Measurements from ENCODE around the gene MTMR3.

MTMR3 gene

GRCh38 chr22:30027169-30027568, 144.2 kb downstream of the MTMR3 start:
- H3K9me3 ChIP-seq (ENCODE audit: insufficient read depth, low read length, severe bottlenecking): no peaks in the 10 kb centered on the region
- H3K27ac ChIP-seq (ENCODE audit: low read length): no peak overlapping the region
- TF ChIP-seq EZH2 (IDR thresholded peaks at IDR 0.05; ENCODE audit: borderline replicate concordance, low read depth, low read length, severe bottlenecking): no peak
- TF ChIP-seq, protein P1, sequence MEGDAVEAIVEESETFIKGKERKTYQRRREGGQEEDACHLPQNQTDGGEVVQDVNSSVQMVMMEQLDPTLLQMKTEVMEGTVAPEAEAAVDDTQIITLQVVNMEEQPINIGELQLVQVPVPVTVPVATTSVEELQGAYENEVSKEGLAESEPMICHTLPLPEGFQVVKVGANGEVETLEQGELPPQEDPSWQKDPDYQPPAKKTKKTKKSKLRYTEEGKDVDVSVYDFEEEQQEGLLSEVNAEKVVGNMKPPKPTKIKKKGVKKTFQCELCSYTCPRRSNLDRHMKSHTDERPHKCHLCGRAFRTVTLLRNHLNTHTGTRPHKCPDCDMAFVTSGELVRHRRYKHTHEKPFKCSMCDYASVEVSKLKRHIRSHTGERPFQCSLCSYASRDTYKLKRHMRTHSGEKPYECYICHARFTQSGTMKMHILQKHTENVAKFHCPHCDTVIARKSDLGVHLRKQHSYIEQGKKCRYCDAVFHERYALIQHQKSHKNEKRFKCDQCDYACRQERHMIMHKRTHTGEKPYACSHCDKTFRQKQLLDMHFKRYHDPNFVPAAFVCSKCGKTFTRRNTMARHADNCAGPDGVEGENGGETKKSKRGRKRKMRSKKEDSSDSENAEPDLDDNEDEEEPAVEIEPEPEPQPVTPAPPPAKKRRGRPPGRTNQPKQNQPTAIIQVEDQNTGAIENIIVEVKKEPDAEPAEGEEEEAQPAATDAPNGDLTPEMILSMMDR (IDR thresholded peaks at IDR 0.05; ENCODE audit: borderline replicate concordance, extremely low read depth, low read length, poor library complexity, severe bottlenecking): no peak
- H3K79me2 ChIP-seq (ENCODE audit: insufficient read depth, low read length): no peaks in the 10 kb centered on the region
- no peak overlapping the region for H3K4me2 ChIP-seq (ENCODE audit: insufficient read depth, low read length)
- no peaks in the 10 kb centered on the region for H4K20me1 ChIP-seq (ENCODE audit: insufficient read depth, low read length)
- no peak overlapping the region for H3K4me3 ChIP-seq (ENCODE audit: low read depth in 1 of 2, low read length in 2 of 2)
- DNase-seq (no peak), ATAC-seq (ENCODE audit: insufficient read depth, low read depth) (no peak)
- no peaks in the 10 kb centered on the region for H3K4me1 ChIP-seq (ENCODE audit: insufficient read depth, low read length)
- peaks cover 57% of the 10 kb centered on the region for H3K36me3 ChIP-seq (ENCODE audit: insufficient read depth, low read length)
- H3K27me3 ChIP-seq (ENCODE audit: insufficient read depth, low read length, poor library complexity): no peaks in the 10 kb centered on the region
- H2AFZ ChIP-seq (ENCODE audit: low read depth, low read length): no peak overlapping the region
- no peak overlapping the region for H3K9ac ChIP-seq (ENCODE audit: low read depth, low read length)

DNA sequence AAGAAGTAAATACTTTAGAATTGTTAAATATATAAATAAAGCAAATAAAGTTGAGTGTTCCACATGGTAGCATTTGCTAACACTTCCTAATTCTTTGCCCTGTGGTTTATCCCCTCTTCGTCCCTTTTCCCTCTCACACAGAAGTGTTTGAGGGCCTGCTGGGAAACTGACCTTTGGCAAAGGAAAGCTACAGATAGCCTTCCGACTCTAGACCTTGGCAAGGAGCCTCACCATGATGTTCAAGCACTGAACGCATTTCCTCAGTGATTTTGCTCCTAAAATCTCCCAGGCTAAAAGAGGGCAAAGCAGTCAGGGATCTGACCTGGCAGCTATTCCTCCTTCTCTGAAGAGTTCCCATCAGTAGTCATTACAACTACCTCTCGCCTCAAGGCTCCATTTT, 144.8 kb downstream of the MTMR3 start:
- Histone ChIP-seq H3K4me1 (ENCODE audit: insufficient read depth, low read length) (no peaks in the 10 kb centered on the region), H3K36me3 (ENCODE audit: insufficient read depth, low read length) (peaks cover 51% of the 10 kb centered on the region), H3K9me3 (ENCODE audit: insufficient read depth, low read length, severe bottlenecking) (no peaks in the 10 kb centered on the region), H3K27ac (ENCODE audit: low read length) (no peak overlapping the region), H4K20me1 (ENCODE audit: insufficient read depth, low read length) (no peaks in the 10 kb centered on the region), H3K9ac (ENCODE audit: low read depth, low read length) (no peak overlapping the region), H2AFZ (ENCODE audit: low read depth, low read length) (no peak overlapping the region), H3K4me2 (ENCODE audit: insufficient read depth, low read length) (no peak overlapping the region), H3K4me3 (ENCODE audit: low read depth in 1 of 2, low read length in 2 of 2) (no peak overlapping the region), H3K79me2 (ENCODE audit: insufficient read depth, low read length) (no peaks in the 10 kb centered on the region), H3K27me3 (ENCODE audit: insufficient read depth, low read length, poor library complexity) (no peaks in the 10 kb centered on the region)
- TF ChIP-seq, protein P1 (IDR thresholded peaks at IDR 0.05; ENCODE audit: borderline replicate concordance, extremely low read depth, low read length, poor library complexity, severe bottlenecking): no peak
- TF ChIP-seq EZH2 (IDR thresholded peaks at IDR 0.05; ENCODE audit: borderline replicate concordance, low read depth, low read length, severe bottlenecking): no peak
- ATAC-seq (ENCODE audit: insufficient read depth, low read depth): no peak
- DNase-seq: no peak

GRCh38 chr22:30028731-30029130, 145.8 kb downstream of the MTMR3 start:
- Histone ChIP-seq H3K27me3 (ENCODE audit: insufficient read depth, low read length, poor library complexity) (no peaks in the 10 kb centered on the region), H4K20me1 (ENCODE audit: insufficient read depth, low read length) (no peaks in the 10 kb centered on the region), H3K36me3 (ENCODE audit: insufficient read depth, low read length) (peaks cover 43% of the 10 kb centered on the region), H3K4me3 (ENCODE audit: low read depth in 1 of 2, low read length in 2 of 2) (no peak overlapping the region), H3K9me3 (ENCODE audit: insufficient read depth, low read length, severe bottlenecking) (no peaks in the 10 kb centered on the region), H3K9ac (ENCODE audit: low read depth, low read length) (no peak overlapping the region), H3K4me2 (ENCODE audit: insufficient read depth, low read length) (no peak overlapping the region), H2AFZ (ENCODE audit: low read depth, low read length) (no peak overlapping the region), H3K27ac (ENCODE audit: low read length) (no peak overlapping the region), H3K4me1 (ENCODE audit: insufficient read depth, low read length) (no peaks in the 10 kb centered on the region), H3K79me2 (ENCODE audit: insufficient read depth, low read length) (no peaks in the 10 kb centered on the region)
- no peak for TF ChIP-seq EZH2 (IDR thresholded peaks at IDR 0.05; ENCODE audit: borderline replicate concordance, low read depth, low read length, severe bottlenecking)
- TF ChIP-seq, protein P1 (IDR thresholded peaks at IDR 0.05; ENCODE audit: borderline replicate concordance, extremely low read depth, low read length, poor library complexity, severe bottlenecking): no peak
- no peak for DNase-seq
- ATAC-seq (ENCODE audit: insufficient read depth, low read depth): no peak

DNA sequence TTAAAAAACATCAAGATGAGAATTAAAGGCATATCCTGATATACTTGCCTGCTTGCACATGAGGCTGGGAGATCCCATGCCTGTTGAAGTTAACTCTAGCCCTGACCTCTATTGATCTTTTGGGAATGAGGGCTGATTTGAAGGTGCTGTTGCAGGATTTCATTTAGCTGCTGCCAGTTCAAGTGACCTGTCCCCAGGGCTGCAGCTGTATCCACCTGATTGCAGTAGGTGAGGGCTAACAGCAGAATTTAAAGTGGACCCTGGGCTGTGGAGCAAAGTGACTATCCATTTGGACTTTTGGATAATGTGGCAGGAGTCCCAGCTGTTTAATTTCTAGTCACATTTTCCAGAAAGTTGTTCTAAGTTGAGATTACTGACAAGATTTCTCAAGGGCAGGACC, 146.5 kb downstream of the MTMR3 start:
- TF ChIP-seq, protein P1 (IDR thresholded peaks at IDR 0.05; ENCODE audit: borderline replicate concordance, extremely low read depth, low read length, poor library complexity, severe bottlenecking): no peak
- no peak for TF ChIP-seq EZH2 (IDR thresholded peaks at IDR 0.05; ENCODE audit: borderline replicate concordance, low read depth, low read length, severe bottlenecking)
- H4K20me1 ChIP-seq (ENCODE audit: insufficient read depth, low read length): no peaks in the 10 kb centered on the region
- no peaks in the 10 kb centered on the region for H3K79me2 ChIP-seq (ENCODE audit: insufficient read depth, low read length)
- no peak overlapping the region for H3K9ac ChIP-seq (ENCODE audit: low read depth, low read length)
- H3K9me3 ChIP-seq (ENCODE audit: insufficient read depth, low read length, severe bottlenecking): no peaks in the 10 kb centered on the region
- H3K27me3 ChIP-seq (ENCODE audit: insufficient read depth, low read length, poor library complexity): no peaks in the 10 kb centered on the region
- ATAC-seq (ENCODE audit: insufficient read depth, low read depth): no peak
- no peaks in the 10 kb centered on the region for H3K4me1 ChIP-seq (ENCODE audit: insufficient read depth, low read length)
- no peak overlapping the region for H3K27ac ChIP-seq (ENCODE audit: low read length)
- no peak overlapping the region for H2AFZ ChIP-seq (ENCODE audit: low read depth, low read length)
- no peak for DNase-seq
- H3K4me2 ChIP-seq (ENCODE audit: insufficient read depth, low read length): no peak overlapping the region
- H3K4me3 ChIP-seq (ENCODE audit: low read depth in 1 of 2, low read length in 2 of 2): no peak overlapping the region
- H3K36me3 ChIP-seq (ENCODE audit: insufficient read depth, low read length): peaks cover 42% of the 10 kb centered on the region
